ENCODE measurements around the gene ERGIC1.

The ERGIC1 gene

DNA sequence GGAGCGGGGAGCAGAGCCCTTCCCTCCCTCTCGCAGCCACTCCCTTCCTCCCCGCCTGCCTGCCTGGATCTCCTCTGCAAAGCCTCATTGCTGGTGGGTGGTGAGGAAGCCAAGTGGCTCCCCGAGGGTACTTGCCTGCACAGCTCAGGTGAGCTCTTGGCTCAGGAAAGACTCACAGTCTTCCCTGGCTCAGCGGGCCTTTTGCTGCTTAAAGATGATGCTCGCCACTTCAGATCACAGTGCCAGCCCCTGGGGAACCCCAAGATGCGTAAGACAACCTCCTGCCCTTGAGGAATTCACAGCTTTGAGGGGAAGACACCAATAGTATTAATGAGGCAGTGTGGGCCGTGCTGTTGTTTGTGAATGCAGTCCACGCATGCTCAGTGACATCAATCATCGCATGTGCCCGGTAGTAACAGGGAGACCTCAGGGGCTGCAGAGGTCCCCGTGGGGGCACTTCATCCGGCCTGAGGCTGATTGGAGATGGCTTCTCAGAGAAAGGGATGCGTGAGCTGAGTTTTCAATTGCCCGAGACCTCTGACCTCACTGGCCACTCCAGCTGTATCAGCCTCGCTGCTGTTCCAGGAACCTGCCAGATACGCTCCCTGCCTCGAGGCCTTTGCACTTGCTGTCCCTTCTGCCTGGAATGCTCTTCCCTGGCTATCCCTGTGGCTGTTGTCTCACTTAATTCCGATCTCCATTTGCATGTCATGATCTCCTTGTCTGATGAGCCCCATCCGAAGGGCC is 36.8 kb downstream of the ERGIC1 start:
- no peaks in the 10 kb centered on the region for H3K9me2 ChIP-seq (replicated peaks; ENCODE audit: insufficient read depth, low read length)
- TF ChIP-seq EZH2phosphoT487 (conservative IDR thresholded peaks at IDR 0.05; ENCODE audit: low read length) = no peak
- H3K27me3 ChIP-seq (ENCODE audit: low read length) = no peaks in the 10 kb centered on the region
- H3K4me2 ChIP-seq (ENCODE audit: low read depth, low read length, poor library complexity, severe bottlenecking) = no peak overlapping the region
- H3K36me3 ChIP-seq (ENCODE audit: low read length) = no peaks in the 10 kb centered on the region
- H4K20me1 ChIP-seq (ENCODE audit: low read depth, low read length) = no peaks in the 10 kb centered on the region
- no peak overlapping the region for H3K27ac ChIP-seq (ENCODE audit: low read depth, low read length)
- H3K4me3 ChIP-seq (ENCODE audit: insufficient read depth, low read length, poor library complexity, severe bottlenecking) = no peak overlapping the region
- H3K9me3 ChIP-seq (ENCODE audit: insufficient read depth, low read length) = no peaks in the 10 kb centered on the region
- H3K79me2 ChIP-seq (ENCODE audit: insufficient read depth, low read length) = peaks cover 15% of the 10 kb centered on the region
- no peak overlapping the region for H3K9ac ChIP-seq (ENCODE audit: low read length)
- no peak overlapping the region for H2AFZ ChIP-seq (ENCODE audit: low read depth, low read length, severe bottlenecking)
- H3F3A ChIP-seq (ENCODE audit: insufficient read depth) = no peaks in the 10 kb centered on the region

DNA sequence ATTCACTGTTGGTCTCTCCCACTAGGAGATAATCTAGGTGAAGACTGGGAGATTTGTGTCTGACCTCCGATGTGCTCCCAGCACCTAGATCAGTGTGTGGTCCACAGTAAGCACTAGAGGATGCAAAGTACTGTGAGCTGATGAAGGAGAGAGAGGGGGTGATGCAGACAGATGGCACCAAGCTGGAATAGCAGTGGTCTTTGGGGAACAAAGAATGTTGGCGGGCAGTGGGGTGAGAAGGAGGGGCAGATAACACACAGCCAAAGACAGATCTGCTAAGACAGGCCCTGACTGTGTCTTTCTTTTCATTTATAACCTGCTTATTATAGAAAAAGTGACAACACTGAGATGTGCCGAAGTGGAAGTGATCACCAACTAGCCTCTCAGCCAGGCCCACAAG is 37.5 kb downstream of the ERGIC1 start:
- Histone ChIP-seq H4K20me1 (ENCODE audit: low read depth, low read length) (no peaks in the 10 kb centered on the region), H2AFZ (ENCODE audit: low read depth, low read length, severe bottlenecking) (no peak overlapping the region), H3K4me2 (ENCODE audit: low read depth, low read length, poor library complexity, severe bottlenecking) (no peak overlapping the region), H3K36me3 (ENCODE audit: low read length) (no peaks in the 10 kb centered on the region), H3K27me3 (ENCODE audit: low read length) (no peaks in the 10 kb centered on the region), H3K9me3 (ENCODE audit: insufficient read depth, low read length) (no peaks in the 10 kb centered on the region), H3K27ac (ENCODE audit: low read depth, low read length) (no peak overlapping the region), H3K9ac (ENCODE audit: low read length) (no peak overlapping the region), H3K4me3 (ENCODE audit: insufficient read depth, low read length, poor library complexity, severe bottlenecking) (no peak overlapping the region), H3F3A (ENCODE audit: insufficient read depth) (no peaks in the 10 kb centered on the region), H3K79me2 (ENCODE audit: insufficient read depth, low read length) (peaks cover 20% of the 10 kb centered on the region), H3K9me2 (replicated peaks; ENCODE audit: insufficient read depth, low read length) (no peaks in the 10 kb centered on the region)
- TF ChIP-seq, protein P1, sequence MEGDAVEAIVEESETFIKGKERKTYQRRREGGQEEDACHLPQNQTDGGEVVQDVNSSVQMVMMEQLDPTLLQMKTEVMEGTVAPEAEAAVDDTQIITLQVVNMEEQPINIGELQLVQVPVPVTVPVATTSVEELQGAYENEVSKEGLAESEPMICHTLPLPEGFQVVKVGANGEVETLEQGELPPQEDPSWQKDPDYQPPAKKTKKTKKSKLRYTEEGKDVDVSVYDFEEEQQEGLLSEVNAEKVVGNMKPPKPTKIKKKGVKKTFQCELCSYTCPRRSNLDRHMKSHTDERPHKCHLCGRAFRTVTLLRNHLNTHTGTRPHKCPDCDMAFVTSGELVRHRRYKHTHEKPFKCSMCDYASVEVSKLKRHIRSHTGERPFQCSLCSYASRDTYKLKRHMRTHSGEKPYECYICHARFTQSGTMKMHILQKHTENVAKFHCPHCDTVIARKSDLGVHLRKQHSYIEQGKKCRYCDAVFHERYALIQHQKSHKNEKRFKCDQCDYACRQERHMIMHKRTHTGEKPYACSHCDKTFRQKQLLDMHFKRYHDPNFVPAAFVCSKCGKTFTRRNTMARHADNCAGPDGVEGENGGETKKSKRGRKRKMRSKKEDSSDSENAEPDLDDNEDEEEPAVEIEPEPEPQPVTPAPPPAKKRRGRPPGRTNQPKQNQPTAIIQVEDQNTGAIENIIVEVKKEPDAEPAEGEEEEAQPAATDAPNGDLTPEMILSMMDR (IDR thresholded peaks at IDR 0.05; ENCODE audit: insufficient read depth, low read length, poor library complexity, severe bottlenecking) = no peak
- no peak for TF ChIP-seq EZH2phosphoT487 (conservative IDR thresholded peaks at IDR 0.05; ENCODE audit: low read length)

DNA sequence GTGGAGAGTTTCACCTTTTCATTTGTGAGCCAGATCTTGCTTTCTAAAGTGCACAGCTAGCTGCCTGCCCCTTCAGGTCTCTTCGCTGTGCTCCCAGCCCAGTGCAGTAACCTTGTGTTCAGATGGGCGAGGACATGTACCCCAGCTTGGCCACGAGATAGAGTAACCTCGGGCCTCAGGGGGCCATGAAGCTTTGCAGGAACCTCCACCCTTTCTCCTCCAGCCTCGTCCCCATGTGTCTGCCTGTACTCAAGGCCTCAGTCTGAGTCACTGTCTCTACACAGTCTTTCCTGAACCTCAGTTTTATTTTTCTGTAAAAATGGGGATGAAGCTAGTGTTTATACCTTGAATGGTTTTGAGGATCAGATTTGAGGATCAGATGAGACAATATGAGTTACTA is 37.9 kb downstream of the ERGIC1 start:
- H4K20me1 ChIP-seq (ENCODE audit: low read depth, low read length) = no peaks in the 10 kb centered on the region
- TF ChIP-seq EZH2phosphoT487 (conservative IDR thresholded peaks at IDR 0.05; ENCODE audit: low read length) = no peak
- TF ChIP-seq, protein P1 (IDR thresholded peaks at IDR 0.05; ENCODE audit: insufficient read depth, low read length, poor library complexity, severe bottlenecking) = no peak
- H2AFZ ChIP-seq (ENCODE audit: low read depth, low read length, severe bottlenecking) = no peak overlapping the region
- peaks cover 21% of the 10 kb centered on the region for H3K79me2 ChIP-seq (ENCODE audit: insufficient read depth, low read length)
- H3K36me3 ChIP-seq (ENCODE audit: low read length) = no peaks in the 10 kb centered on the region
- H3K4me3 ChIP-seq (ENCODE audit: insufficient read depth, low read length, poor library complexity, severe bottlenecking) = no peak overlapping the region
- H3K9me3 ChIP-seq (ENCODE audit: insufficient read depth, low read length) = no peaks in the 10 kb centered on the region
- H3K4me2 ChIP-seq (ENCODE audit: low read depth, low read length, poor library complexity, severe bottlenecking) = no peak overlapping the region
- H3K27ac ChIP-seq (ENCODE audit: low read depth, low read length) = no peak overlapping the region
- H3K27me3 ChIP-seq (ENCODE audit: low read length) = no peaks in the 10 kb centered on the region
- no peaks in the 10 kb centered on the region for H3K9me2 ChIP-seq (replicated peaks; ENCODE audit: insufficient read depth, low read length)
- no peaks in the 10 kb centered on the region for H3F3A ChIP-seq (ENCODE audit: insufficient read depth)
- no peak overlapping the region for H3K9ac ChIP-seq (ENCODE audit: low read length)

DNA sequence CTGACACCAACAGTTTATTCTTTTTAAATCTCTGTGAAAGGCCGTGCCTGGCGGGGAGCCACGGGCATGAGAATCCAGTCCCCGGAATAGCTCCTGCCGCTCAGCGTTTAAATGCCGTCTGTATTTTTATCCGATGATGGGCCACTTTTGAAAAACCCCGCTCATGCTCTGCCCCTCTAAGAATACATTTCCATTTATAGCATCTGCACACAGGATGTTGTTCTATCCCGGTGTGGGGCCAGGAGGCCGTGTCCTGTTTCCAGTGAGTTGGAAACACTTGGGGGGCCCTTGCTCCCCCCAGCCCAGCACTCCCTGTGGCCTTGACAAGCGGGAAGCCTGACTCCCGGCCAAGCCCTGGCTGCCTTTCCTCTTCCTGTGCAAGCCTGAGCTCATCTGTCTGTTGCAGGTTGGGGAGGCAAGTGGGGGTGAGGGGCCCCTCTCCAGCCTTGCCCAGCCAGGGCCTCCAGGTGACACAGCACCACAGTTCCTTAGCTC is 39.0 kb downstream of the ERGIC1 start:
- no peaks in the 10 kb centered on the region for H3K36me3 ChIP-seq (ENCODE audit: low read length)
- H3K9me2 ChIP-seq (replicated peaks; ENCODE audit: insufficient read depth, low read length) = no peaks in the 10 kb centered on the region
- H3F3A ChIP-seq (ENCODE audit: insufficient read depth) = no peaks in the 10 kb centered on the region
- H3K27me3 ChIP-seq (ENCODE audit: low read length) = no peaks in the 10 kb centered on the region
- H3K27ac ChIP-seq (ENCODE audit: low read depth, low read length) = no peak overlapping the region
- H3K4me3 ChIP-seq (ENCODE audit: insufficient read depth, low read length, poor library complexity, severe bottlenecking) = no peak overlapping the region
- no peak for TF ChIP-seq EZH2phosphoT487 (conservative IDR thresholded peaks at IDR 0.05; ENCODE audit: low read length)
- TF ChIP-seq, protein P1 (IDR thresholded peaks at IDR 0.05; ENCODE audit: insufficient read depth, low read length, poor library complexity, severe bottlenecking) = no peak
- H3K9ac ChIP-seq (ENCODE audit: low read length) = no peak overlapping the region
- peaks cover 4% of the 10 kb centered on the region; the same call in 1 of the 2 replicates for H4K20me1 ChIP-seq (ENCODE audit: low read depth, low read length)
- peaks cover 29% of the 10 kb centered on the region for H3K79me2 ChIP-seq (ENCODE audit: insufficient read depth, low read length)
- H3K9me3 ChIP-seq (ENCODE audit: insufficient read depth, low read length) = no peaks in the 10 kb centered on the region
- no peak overlapping the region for H3K4me2 ChIP-seq (ENCODE audit: low read depth, low read length, poor library complexity, severe bottlenecking)
- no peak overlapping the region for H2AFZ ChIP-seq (ENCODE audit: low read depth, low read length, severe bottlenecking)
